Measurements from ENCODE around the gene TNS3. TPM values are rescaled to one million over a fixed set of nuclear protein-coding genes. Genes with fewer than 3 reads are reported as not detected.

TNS3 gene
- polyA plus RNA-seq, 3 donors, result 5.2 to 30.3 (median 7.9) TPM

GRCh38 chr7:47474937-47475879 lies 106.7 kb downstream of the TNS3 start:
- Histone ChIP-seq H3K27ac (ENCODE audit: low read depth in 1 of 2, low read length in 2 of 2) (peak overlapping the region; percentile 84 to 86), H3K27me3 (ENCODE audit: control insufficient read depth in 2 of 2, insufficient read depth in 2 of 2, low read length in 2 of 2) (no peaks in the 10 kb centered on the region), H3K4me3 (replicated peaks in 1 of 3; ENCODE audit: low read depth in 2 of 3, low read length in 3 of 3) (peak overlapping the region in 1 of 3 experiments; percentile 36), H3K4me2 (replicated peaks; ENCODE audit: extremely low read depth, low read length, poor library complexity, severe bottlenecking) (peak overlapping the region; percentile 61), H4K20me1 (ENCODE audit: insufficient read depth, low read length) (peaks cover 89% of the 10 kb centered on the region), H3K36me3 (replicated peaks in 1 of 2; ENCODE audit: control insufficient read depth in 1 of 2, insufficient read depth in 2 of 2, low read length in 2 of 2) (peaks cover 12 to 47% of the 10 kb centered on the region in 2 donors), H2AFZ (ENCODE audit: insufficient read depth, low read depth, low read length, poor library complexity, severe bottlenecking) (peak overlapping the region; percentile 12), H3K9me3 (replicated peaks in 1 of 2; ENCODE audit: control insufficient read depth in 1 of 2, insufficient read depth in 1 of 2, low read length in 2 of 2) (no peaks in the 10 kb centered on the region), H3K9ac (ENCODE audit: insufficient read depth, low read length, poor library complexity, severe bottlenecking) (peak overlapping the region; percentile 59), H3K4me1 (ENCODE audit: control insufficient read depth in 1 of 2, insufficient read depth in 2 of 2, low read length in 2 of 2) (peaks cover 40% of the 10 kb centered on the region in 2 donors), H3K79me2 (ENCODE audit: insufficient read depth, low read length) (peaks cover 57% of the 10 kb centered on the region)
- peak; percentile 94 to 96 (median 96) for DNase-seq
- WGBS (ENCODE audit: insufficient coverage), result 42% methylated on average over 21 of the region's 24 CpGs
- Mint-ChIP-seq H3K4me1 (peaks cover 30% of the 10 kb centered on the region), H3K27me3 (ENCODE audit: low read depth in 3 of 3) (peaks cover 0 to 3% (median 0%) of the 10 kb centered on the region in 3 donors), H3K9me3 (no peaks in the 10 kb centered on the region), H3K36me3 (peaks cover 48% of the 10 kb centered on the region in 2 donors), H3K4me3 (no peak overlapping the region), H3K27ac (peak overlapping the region in 2 of 7 donors; percentile 80 to 88)
- TF ChIP-seq CTCF (IDR thresholded peaks at IDR 0.05), result peak; percentile 43
- intact Hi-C loops (cut with micrococcal nuclease), result loop anchor here (10.0 kb wide), 1 partner anchor 190 kb away; no protein-coding TSS in a partner anchor

GRCh38 chr7:47474211-47474936 lies 107.5 kb downstream of the TNS3 start:
- Histone ChIP-seq H3K27me3 (ENCODE audit: control insufficient read depth in 2 of 2, insufficient read depth in 2 of 2, low read length in 2 of 2) (no peaks in the 10 kb centered on the region), H3K27ac (ENCODE audit: low read depth in 1 of 2, low read length in 2 of 2) (peak overlapping the region; percentile 84 to 86), H3K9me3 (replicated peaks in 1 of 2; ENCODE audit: control insufficient read depth in 1 of 2, insufficient read depth in 1 of 2, low read length in 2 of 2) (no peaks in the 10 kb centered on the region), H3K4me1 (ENCODE audit: control insufficient read depth in 1 of 2, insufficient read depth in 2 of 2, low read length in 2 of 2) (peaks cover 32% of the 10 kb centered on the region in 2 donors), H3K4me2 (replicated peaks; ENCODE audit: extremely low read depth, low read length, poor library complexity, severe bottlenecking) (peak overlapping the region; percentile 61), H3K36me3 (replicated peaks in 1 of 2; ENCODE audit: control insufficient read depth in 1 of 2, insufficient read depth in 2 of 2, low read length in 2 of 2) (peaks cover 12 to 41% of the 10 kb centered on the region in 2 donors), H3K9ac (ENCODE audit: insufficient read depth, low read length, poor library complexity, severe bottlenecking) (peak overlapping the region; percentile 4), H3K79me2 (ENCODE audit: insufficient read depth, low read length) (peaks cover 49% of the 10 kb centered on the region), H3K4me3 (replicated peaks in 1 of 3; ENCODE audit: low read depth in 2 of 3, low read length in 3 of 3) (peak overlapping the region in 1 of 3 experiments; percentile 36), H2AFZ (ENCODE audit: insufficient read depth, low read depth, low read length, poor library complexity, severe bottlenecking) (no peak overlapping the region), H4K20me1 (ENCODE audit: insufficient read depth, low read length) (peaks cover 82% of the 10 kb centered on the region)
- peaks cover 40 to 45% of the 10 kb centered on the region in 2 donors for H3K36me3 Mint-ChIP-seq
- no peaks in the 10 kb centered on the region for H3K9me3 Mint-ChIP-seq
- H3K27me3 Mint-ChIP-seq (ENCODE audit: low read depth in 3 of 3), result peaks cover 0 to 3% (median 0%) of the 10 kb centered on the region in 3 donors
- H3K4me3 Mint-ChIP-seq, result no peak overlapping the region
- WGBS (ENCODE audit: insufficient coverage), result 84% methylated on average over 2 of the region's 2 CpGs
- DNase-seq, result no peak
- peaks cover 22% of the 10 kb centered on the region for H3K4me1 Mint-ChIP-seq
- no peak overlapping the region for H3K27ac Mint-ChIP-seq
- TF ChIP-seq CTCF (IDR thresholded peaks at IDR 0.05), result no peak
- intact Hi-C loops (cut with micrococcal nuclease), result loop anchor here (10.0 kb wide), 1 partner anchor 190 kb away; no protein-coding TSS in a partner anchor

All from CD14-positive monocyte (primary cell).